Endothelial cell of umbilical vein (primary cell): ENCODE results near the gene DENND5B. TPM values are rescaled to one million over a fixed set of nuclear protein-coding genes. Genes with fewer than 3 reads are reported as not detected.
A peak's percentile ranks its signal among the peaks of the same experiment; 100 is the strongest.

Source experiments
- BruUV-seq: library from RNA; stranded (reverse); fragments of 400-500 nt; replicated peaks from 2 replicates; lab custom pipeline; 2021; lab: Mats Ljungman, UMichigan
- CTCF ChIA-PET: fragments of 300-600, 350-600 bp; sonication (Branson Sonifier 250); formaldehyde crosslinking; loops from one replicate; lab custom pipeline; 2021; ENCODE audit warnings: antibody characterized with exemption, inconsistent platforms; lab: Charles Lee
- POLR2A ChIA-PET: fragments of 300-600, 350-600 bp; sonication (Branson Sonifier 250); formaldehyde crosslinking; loops from one replicate; lab custom pipeline; 2021; ENCODE audit warnings: antibody characterized with exemption, inconsistent platforms; lab: Charles Lee
- DNase-seq: peaks from one replicate; pipeline ENCODE4 v3.0.0-alpha.2; 2011; ENCODE audit warnings: low read depth, low spot score
- FAIRE-seq: peaks from 2 replicates; lab custom pipeline; 2011; peaks lifted over from hg19 to GRCh38; lab: Jason Lieb, UNC
- H2AFZ ChIP-seq: 2 replicates; pipeline ENCODE4 v1.6.0; 2012; ENCODE audit warnings: low read depth, low read length, control low read depth, inconsistent platforms
- H3K27ac ChIP-seq: 2 replicates; pipeline ENCODE4 v1.5.1; 2011; ENCODE audit warnings: low read depth, mild to moderate bottlenecking, control low read depth, low read length, moderate library complexity; ENCODE audit not compliant: insufficient read depth
- H3K27me3 ChIP-seq, 2 experiments: 2 replicates each; pipeline versions ENCODE4 v1.6.0 to v1.6.1; 2011; ENCODE audit warnings: low read length in 2 of 2, mixed read lengths in 1 of 2; ENCODE audit not compliant: control insufficient read depth in 2 of 2, insufficient read depth in 2 of 2
- H3K36me3 ChIP-seq, 2 experiments: 2 replicates in 1 of 2; 3 replicates in 1 of 2; pipeline ENCODE4 v1.5.1; 2011; ENCODE audit warnings: low read length in 2 of 2, mild to moderate bottlenecking in 1 of 2, moderate library complexity in 1 of 2; ENCODE audit not compliant: control insufficient read depth in 2 of 2, insufficient read depth in 2 of 2; ENCODE audit errors: extremely low read depth in 1 of 2
- H3K4me1 ChIP-seq: 3 replicates; pipeline ENCODE4 v1.5.1; 2011; ENCODE audit warnings: mild to moderate bottlenecking, low read length; ENCODE audit not compliant: control insufficient read depth, insufficient read depth; ENCODE audit errors: extremely low read depth
- H3K4me2 ChIP-seq: 2 replicates; pipeline ENCODE4 v1.6.1; 2011; ENCODE audit warnings: low read length, control low read depth, mixed read lengths; ENCODE audit not compliant: insufficient read depth
- H3K4me3 ChIP-seq, 3 experiments: fragments of 200-600 bp in 1 of 3; sonication (generic), shearing (Covaris generic) in 1 of 3; replicated peaks in 1 of 3; 2 replicates each; pipeline ENCODE4 v1.5.1; 2011 to 2016; ENCODE audit warnings: control low read depth in 3 of 3, low read length in 3 of 3, mild to moderate bottlenecking in 2 of 3, inconsistent platforms in 1 of 3, low read depth in 1 of 3, moderate library complexity in 1 of 3; ENCODE audit not compliant: insufficient read depth in 1 of 3
- H3K79me2 ChIP-seq: 2 replicates; pipeline ENCODE4 v1.6.0; 2012; ENCODE audit warnings: low read length, inconsistent platforms; ENCODE audit not compliant: control insufficient read depth, insufficient read depth
- H3K9ac ChIP-seq: replicated peaks from 2 replicates; pipeline ENCODE3; 2011; ENCODE audit warnings: low read length, control low read depth; ENCODE audit not compliant: insufficient read depth; ENCODE audit errors: extremely low read depth
- H3K9me1 ChIP-seq: replicated peaks from 3 replicates; pipeline ENCODE4 v1.6.0; 2011; ENCODE audit warnings: mild to moderate bottlenecking, low read length; ENCODE audit not compliant: control insufficient read depth, insufficient read depth; ENCODE audit errors: extremely low read depth
- H3K9me3 ChIP-seq: replicated peaks from 2 replicates; pipeline ENCODE4 v1.5.1; 2012; ENCODE audit warnings: low read length, inconsistent platforms; ENCODE audit not compliant: control insufficient read depth, insufficient read depth
- H4K20me1 ChIP-seq: replicated peaks from 2 replicates; pipeline ENCODE3; 2011; ENCODE audit warnings: mild to moderate bottlenecking, low read length; ENCODE audit not compliant: control insufficient read depth, insufficient read depth; ENCODE audit errors: extremely low read depth
- EZH2 ChIP-seq: IDR thresholded peaks from 2 replicates; pipeline ENCODE4 v1.6.1; 2012; ENCODE audit warnings: borderline replicate concordance, low read depth, mild to moderate bottlenecking, moderate library complexity, low read length, inconsistent platforms; ENCODE audit not compliant: severe bottlenecking
- FOS ChIP-seq: IDR thresholded peaks from 2 replicates; pipeline ENCODE4 v1.6.1; 2011; ENCODE audit warnings: mild to moderate bottlenecking, low read length, moderate library complexity, borderline replicate concordance; ENCODE audit not compliant: insufficient read depth
- GATA2 ChIP-seq: IDR thresholded peaks from 2 replicates; pipeline ENCODE4 v1.7.0; 2011; ENCODE audit warnings: low read depth, mild to moderate bottlenecking, moderate library complexity, mixed read lengths, low read length; ENCODE audit not compliant: insufficient read length, insufficient read depth
- JUN ChIP-seq: IDR thresholded peaks from 2 replicates; pipeline ENCODE4 v1.6.1; 2011; ENCODE audit warnings: borderline replicate concordance, low read depth; ENCODE audit not compliant: insufficient read length, insufficient read depth
- MYC ChIP-seq: IDR thresholded peaks from one replicate; pipeline ENCODE4 v1.6.1; 2011; ENCODE audit warnings: mild to moderate bottlenecking, low read depth, low read length
- POLR2A ChIP-seq: IDR thresholded peaks from 2 replicates; pipeline ENCODE4 v1.6.1; 2012; ENCODE audit warnings: low read depth, mild to moderate bottlenecking, control low read depth, low read length
- POLR2AphosphoS5 ChIP-seq: IDR thresholded peaks from 2 replicates; pipeline ENCODE4 v1.6.1; 2012; ENCODE audit warnings: low read depth, mild to moderate bottlenecking, control low read depth, low read length, moderate library complexity; ENCODE audit not compliant: insufficient read depth
- dilution Hi-C: fragments of 300-500 bp; cut with MboI; formaldehyde crosslinking; loops from one replicate; pipeline ENCODE4 v1.15.0; 2019; ENCODE audit warnings: low sequenced_read_pairs; ENCODE audit not compliant: extremely low pct_ligation_motif_present
- intact Hi-C: fragments of 100-400 bp; cut with micrococcal nuclease; formaldehyde crosslinking; loops from one replicate; pipeline ENCODE4 v1.10.0; 2022
- polyA plus RNA-seq, 4 experiments: library from polyadenylated mRNA; depleted of rRNA in 3 of 4; stranded (reverse) in 3 of 4; unstranded in 1 of 4; fragments of >200 nt; gene quantifications; 2 replicates each; pipeline versions ENCODE4 v1.2.1 to v1.2.3, GENCODE V29; 2011 to 2012; ENCODE audit warnings: missing spikeins in 1 of 4
- total RNA-seq: library from RNA; stranded (reverse); gene quantifications from 2 replicates; pipeline ENCODE4 v1.2.3, GENCODE V29; 2021
- TF ChIP-seq, protein P1 (sequence below): IDR thresholded peaks from 2 replicates; pipeline ENCODE4 v1.6.1; 2011; ENCODE audit not compliant: insufficient read depth, insufficient read length
- TF ChIP-seq, protein P2 (sequence below), 2 donors: IDR thresholded peaks; 1 replicate in 1 of 2; 2 replicates in 1 of 2; pipeline ENCODE4 v1.5.1; 2011; ENCODE audit warnings: low read length in 2 of 2, mild to moderate bottlenecking in 2 of 2, moderate library complexity in 2 of 2, control low read depth in 1 of 2, inconsistent platforms in 1 of 2, low read depth in 1 of 2; ENCODE audit not compliant: insufficient read depth in 1 of 2; ENCODE audit errors: extremely low read depth in 1 of 2

Gene DENND5B
- total and polyA plus RNA-seq, 2 donors (not counting 3 experiments of a cell fraction or from before 2014, with no cell fraction given): 10.3 to 18.3 TPM

DNA sequence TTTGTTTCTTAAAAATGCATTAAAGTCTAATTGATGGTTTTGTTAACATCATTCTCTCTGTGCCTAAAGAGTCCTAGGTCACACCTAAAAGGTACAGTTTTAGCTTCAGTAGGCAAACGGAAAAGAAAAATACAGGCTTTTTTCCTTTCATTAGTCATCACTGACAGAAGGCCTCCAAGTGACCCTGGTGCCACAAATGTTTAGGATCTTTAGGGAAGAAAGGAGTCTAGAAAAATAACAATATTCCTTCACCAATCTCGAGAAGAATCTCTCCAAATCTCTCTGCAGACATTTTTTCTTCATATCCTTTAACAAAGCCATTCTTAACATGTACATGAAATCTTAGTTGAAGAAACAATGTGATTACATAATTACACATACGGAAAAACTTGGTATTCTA is 2.0 kb downstream of the DENND5B start:
- H3K9me3 ChIP-seq: no peaks in the 10 kb centered on the region
- H3K4me1 ChIP-seq: peaks cover 21% of the 10 kb centered on the region
- DNase-seq (peak; percentile 63), FAIRE-seq (peak; percentile 66)
- H3K27me3 ChIP-seq: no peaks in the 10 kb centered on the region
- dilution Hi-C loops: no loop called here
- TF ChIP-seq EZH2 (no peak), FOS (peak; percentile 38), POLR2AphosphoS5 (no peak), GATA2 (no peak), JUN (no peak)
- TF ChIP-seq, protein P1, sequence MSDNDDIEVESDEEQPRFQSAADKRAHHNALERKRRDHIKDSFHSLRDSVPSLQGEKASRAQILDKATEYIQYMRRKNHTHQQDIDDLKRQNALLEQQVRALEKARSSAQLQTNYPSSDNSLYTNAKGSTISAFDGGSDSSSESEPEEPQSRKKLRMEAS: no peak
- H3K4me2 ChIP-seq: peak overlapping the region; percentile 65
- intact Hi-C loops: loop anchor here (1.0 kb wide), 2 partner anchors 14 to 98 kb away; no protein-coding TSS in a partner anchor
- TSS peak; percentile 50 for BruUV-seq
- H3K79me2 ChIP-seq: peaks cover 29% of the 10 kb centered on the region
- peaks cover 4% of the 10 kb centered on the region for H4K20me1 ChIP-seq
- no peaks in the 10 kb centered on the region for H3K36me3 ChIP-seq
- peak overlapping the region; percentile 97 for H3K9ac ChIP-seq
- peak overlapping the region; percentile 90 for H3K27ac ChIP-seq
- H3K4me3 ChIP-seq: peak overlapping the region; percentile 56 to 99 (median 63)
- no peaks in the 10 kb centered on the region for H3K9me1 ChIP-seq
- CTCF ChIA-PET: interaction anchor here (0.6 to 0.9 kb wide), 2 partner anchors 10 to 12 kb away, joined by 3 read pairs; no protein-coding TSS in a partner anchor
- no peak overlapping the region for H2AFZ ChIP-seq
- POLR2A ChIA-PET: no interaction called here

- POLR2A ChIA-PET: no interaction called here
- FAIRE-seq: no peak
Observed at GRCh38 chr12:31586728-31587127, 4.2 kb downstream of the DENND5B start.

More at GRCh38 chr12:31586728-31587127, 4.2 kb downstream of the DENND5B start:
- Histone ChIP-seq H3K9me3 (no peaks in the 10 kb centered on the region), H3K27me3 (no peaks in the 10 kb centered on the region), H3K4me2 (no peak overlapping the region), H2AFZ (no peak overlapping the region), H3K4me1 (peaks cover 25% of the 10 kb centered on the region), H3K4me3 (no peak overlapping the region), H4K20me1 (peaks cover 4% of the 10 kb centered on the region), H3K9ac (no peak overlapping the region), H3K9me1 (no peaks in the 10 kb centered on the region), H3K27ac (no peak overlapping the region), H3K79me2 (peaks cover 35% of the 10 kb centered on the region), H3K36me3 (no peaks in the 10 kb centered on the region)
- intact Hi-C loops: no loop called here
- TF ChIP-seq POLR2AphosphoS5 (no peak), POLR2A (no peak), MYC (no peak), GATA2 (no peak), FOS (no peak), EZH2 (no peak), JUN (no peak)
- TF ChIP-seq, protein P2, sequence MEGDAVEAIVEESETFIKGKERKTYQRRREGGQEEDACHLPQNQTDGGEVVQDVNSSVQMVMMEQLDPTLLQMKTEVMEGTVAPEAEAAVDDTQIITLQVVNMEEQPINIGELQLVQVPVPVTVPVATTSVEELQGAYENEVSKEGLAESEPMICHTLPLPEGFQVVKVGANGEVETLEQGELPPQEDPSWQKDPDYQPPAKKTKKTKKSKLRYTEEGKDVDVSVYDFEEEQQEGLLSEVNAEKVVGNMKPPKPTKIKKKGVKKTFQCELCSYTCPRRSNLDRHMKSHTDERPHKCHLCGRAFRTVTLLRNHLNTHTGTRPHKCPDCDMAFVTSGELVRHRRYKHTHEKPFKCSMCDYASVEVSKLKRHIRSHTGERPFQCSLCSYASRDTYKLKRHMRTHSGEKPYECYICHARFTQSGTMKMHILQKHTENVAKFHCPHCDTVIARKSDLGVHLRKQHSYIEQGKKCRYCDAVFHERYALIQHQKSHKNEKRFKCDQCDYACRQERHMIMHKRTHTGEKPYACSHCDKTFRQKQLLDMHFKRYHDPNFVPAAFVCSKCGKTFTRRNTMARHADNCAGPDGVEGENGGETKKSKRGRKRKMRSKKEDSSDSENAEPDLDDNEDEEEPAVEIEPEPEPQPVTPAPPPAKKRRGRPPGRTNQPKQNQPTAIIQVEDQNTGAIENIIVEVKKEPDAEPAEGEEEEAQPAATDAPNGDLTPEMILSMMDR (IDR thresholded peaks at IDR 0.05; ENCODE audit: extremely low read depth in 1 of 2, insufficient read depth in 1 of 2, low read depth in 1 of 2, low read length in 2 of 2): no peak
- TF ChIP-seq, protein P1: no peak
- no peak for DNase-seq
- CTCF ChIA-PET: no interaction called here
- dilution Hi-C loops: no loop called here
- no TSS peak for BruUV-seq
